Measurements from ENCODE around the gene SORCS2.

- no peak for TF ChIP-seq CTCF (IDR thresholded peaks at IDR 0.05)
- no peak for TF ChIP-seq POLR2AphosphoS5 (IDR thresholded peaks at IDR 0.05)
- TF ChIP-seq POLR2A (IDR thresholded peaks at IDR 0.05): no peak
- TF ChIP-seq EP300 (IDR thresholded peaks at IDR 0.05): no peak
Observed at GRCh38 chr4:7280926-7281690, 88.8 kb downstream of the SORCS2 start.
